PFSK-1 (cell line): ENCODE results near the gene RALGPS1.

Source experiments
- FOXP2 ChIP-seq: optimal IDR thresholded peaks from 2 replicates; pipeline ENCODE3; 2011; ENCODE audit warnings: borderline replicate concordance, control low read depth, inconsistent platforms; ENCODE audit not compliant: insufficient read depth; ENCODE audit errors: extremely low read length, extremely low read depth
- POLR2AphosphoS5 ChIP-seq: IDR thresholded peaks from 2 replicates; pipeline ENCODE4 v1.6.1; 2012; ENCODE audit warnings: low read depth, mild to moderate bottlenecking, control low read depth, low read length, moderate library complexity
- REST ChIP-seq, 2 experiments: IDR thresholded peaks; 2 replicates each; pipeline versions ENCODE4 v1.6.1 to v1.8.0; 2011 to 2012; ENCODE audit warnings: low read depth in 2 of 2, low read length in 2 of 2, control low read depth in 1 of 2, inconsistent platforms in 1 of 2, mild to moderate bottlenecking in 1 of 2, moderate library complexity in 1 of 2; ENCODE audit not compliant: insufficient read depth in 1 of 2
- SIN3A ChIP-seq: IDR thresholded peaks from 2 replicates; pipeline ENCODE4 v1.6.1; 2012; ENCODE audit warnings: mild to moderate bottlenecking, low read length, moderate library complexity, borderline replicate concordance; ENCODE audit not compliant: insufficient read depth
- TAF1 ChIP-seq: IDR thresholded peaks from 2 replicates; pipeline ENCODE4 v1.6.1; 2012; ENCODE audit warnings: low read length, control low read depth, borderline replicate concordance; ENCODE audit not compliant: insufficient read depth

The RALGPS1 gene

DNA sequence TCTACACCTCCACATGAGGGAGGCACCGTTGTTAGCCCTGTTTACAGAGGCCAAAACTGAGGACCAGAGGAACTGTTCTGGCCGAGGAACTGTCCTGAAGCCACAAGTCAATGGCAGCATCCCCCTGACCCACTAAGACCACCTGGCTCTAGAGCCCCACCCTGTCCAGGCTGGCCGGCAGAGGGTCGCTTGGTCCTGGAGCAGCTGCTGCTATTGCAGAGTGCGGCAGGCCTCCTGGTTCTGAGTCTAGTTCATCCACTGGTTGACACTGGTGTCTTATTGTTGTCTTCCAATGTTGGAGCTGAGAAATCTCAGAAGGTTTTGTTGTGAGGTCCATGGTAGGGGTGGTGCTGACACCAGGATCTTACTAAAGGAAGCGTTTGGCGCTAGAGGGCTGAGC, 234.4 kb downstream of the RALGPS1 start:
- no peak for TF ChIP-seq FOXP2
- no peak for TF ChIP-seq SIN3A
- TF ChIP-seq POLR2AphosphoS5: no peak
- no peak for TF ChIP-seq TAF1
- no peak for TF ChIP-seq REST (IDR thresholded peaks at IDR 0.05; ENCODE audit: insufficient read depth in 1 of 2, low read depth in 2 of 2, low read length in 2 of 2)

GRCh38 chr9:127149463-127150390, 235.1 kb downstream of the RALGPS1 start:
- no peak for TF ChIP-seq REST (IDR thresholded peaks at IDR 0.05; ENCODE audit: insufficient read depth in 1 of 2, low read depth in 2 of 2, low read length in 2 of 2)
- TF ChIP-seq FOXP2: no peak
- TF ChIP-seq SIN3A: no peak
- no peak for TF ChIP-seq POLR2AphosphoS5
- no peak for TF ChIP-seq TAF1

DNA sequence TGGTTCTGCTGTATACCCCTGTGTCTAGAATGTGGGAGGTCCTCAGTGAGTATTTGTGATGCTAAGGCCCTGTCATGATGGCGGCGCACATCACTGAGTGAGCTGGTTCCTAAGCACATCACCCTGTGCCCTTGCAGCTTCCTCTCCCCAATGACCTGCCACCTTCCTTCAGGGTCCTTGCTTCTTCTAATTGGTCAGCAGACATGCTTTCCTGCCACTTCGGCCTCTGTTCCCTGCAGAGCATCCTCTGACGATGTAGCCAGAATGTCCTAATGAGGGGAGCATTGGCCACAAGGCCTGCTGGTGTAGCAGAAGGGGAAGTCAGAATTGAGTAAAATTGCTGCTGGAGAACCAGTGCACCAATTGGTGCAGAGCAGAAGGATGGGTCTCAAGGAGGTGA, 238.9 kb downstream of the RALGPS1 start:
- TF ChIP-seq FOXP2 (no peak), TAF1 (no peak), POLR2AphosphoS5 (no peak), SIN3A (no peak), REST (IDR thresholded peaks at IDR 0.05; ENCODE audit: insufficient read depth in 1 of 2, low read depth in 2 of 2, low read length in 2 of 2) (no peak)

- TF ChIP-seq FOXP2 (no peak), TAF1 (no peak), REST (IDR thresholded peaks at IDR 0.05; ENCODE audit: insufficient read depth in 1 of 2, low read depth in 2 of 2, low read length in 2 of 2) (no peak), SIN3A (no peak), POLR2AphosphoS5 (no peak)
Measured at GRCh38 chr9:127154003-127154389, 239.4 kb downstream of the RALGPS1 start.
